Ovary (tissue), 9 donors: ENCODE data around the gene A4GALT. TPM values are rescaled to one million over a fixed set of nuclear protein-coding genes. Genes with fewer than 3 reads are reported as not detected.
A peak's percentile ranks its signal among the peaks of the same experiment; 100 is the strongest.

Source experiments
- DNase-seq, 5 donors: peaks; one replicate each; pipeline ENCODE4 v3.0.0-alpha.2; 2019 to 2020
- H3K27ac ChIP-seq, 2 donors: fragments of 200-600 bp; one replicate each; pipeline versions ENCODE4 v1.5.1 to v1.8.0; 2019 to 2022
- H3K27me3 ChIP-seq: fragments of 200-600 bp; one replicate; pipeline ENCODE4 v1.8.0; 2022
- H3K36me3 ChIP-seq: fragments of 200-600 bp; sonication (generic); one replicate; pipeline ENCODE4 v1.5.1; 2019
- H3K4me1 ChIP-seq: one replicate; pipeline ENCODE4 v1.8.1; 2013; ENCODE audit warnings: mild to moderate bottlenecking, moderate library complexity; ENCODE audit not compliant: insufficient read depth
- H3K4me3 ChIP-seq: fragments of 200-600 bp; sonication (generic); one replicate; pipeline ENCODE4 v1.5.1; 2017
- H3K9me3 ChIP-seq, 2 donors: fragments of 200-600 bp in 1 of 2; sonication (generic) in 1 of 2; one replicate each; pipeline versions ENCODE4 v1.5.1 to v1.8.1; 2013 to 2019; ENCODE audit warnings: mild to moderate bottlenecking in 1 of 2, moderate library complexity in 1 of 2
- EP300 ChIP-seq: sonication (generic); formaldehyde crosslinking; IDR thresholded peaks from one replicate; pipeline ENCODE4 v1.6.1; 2017; ENCODE audit warnings: antibody characterized with exemption
- POLR2A ChIP-seq: fragments of 450-650 bp; IDR thresholded peaks from one replicate; pipeline ENCODE4 v1.6.1; 2017; ENCODE audit warnings: antibody characterized with exemption, mild to moderate bottlenecking, moderate library complexity
- WGBS, 3 donors: extraction: QIAGEN DNeasy Blood & Tissue Kit in 1 of 3; methylation state at CpG; one replicate each; pipeline versions ENCODE4 v1.1.5 to v1.1.7; 2013 to 2017; 5-methylcytosine and 5-hydroxymethylcytosine counted together
- intact Hi-C, 4 donors: fragments of 100-400 bp; cut with DNase I; formaldehyde crosslinking; loops; one replicate each; pipeline versions ENCODE4 v1.11.0 to v1.15.1; 2022 to 2023
- polyA plus RNA-seq, 2 donors: library from polyadenylated mRNA; stranded (reverse); fragments of 200-250 nt in 1 of 2; fragments of 350-450 nt in 1 of 2; fragmentation: Illumina TruSeq in 1 of 2; extraction: RNeasy Lipid Tissue Mini Kit (QIAGEN cat#74804) in 1 of 2; gene quantifications; one replicate each; pipeline ENCODE4 v1.2.3, GENCODE V29; 2013 to 2014
- total RNA-seq, 7 donors: library from RNA; depleted of rRNA in 2 of 7; stranded (reverse); fragments of >200 nt in 2 of 7; fragmentation: NEBNext Ultra II Directional in 3 of 7; extraction: Animal tissue kit (Norgen Biotek cat#: 25700) in 3 of 7; gene quantifications; one replicate each; pipeline versions ENCODE4 v1.1.0 to v1.2.4, GENCODE V29; 2016 to 2023
- TF ChIP-seq, protein P1 (sequence below), 3 donors: fragments of 450-650 bp in 2 of 3; fragments of 200-600 bp in 1 of 3; IDR thresholded peaks; one replicate each; pipeline versions ENCODE4 v1.5.1 to v1.8.0; 2016 to 2022; ENCODE audit warnings: antibody characterized with exemption in 3 of 3, mild to moderate bottlenecking in 1 of 3
- donor health status: DM: no; HTN: no; CAD: no; lungs with moderate emphysema.
- donor health status: DM: no; HTN: no; CAD: no.
- donor health status: Bipolar disorder and iron deficiency.
- donor health status: DM: yes; HTN: yes; CAD: no.
- donor health status: DM: no; HTN: no; CAD: no.
- donor health status: DM: yes; HTN: yes; CAD: no.

A4GALT gene
- total and polyA plus RNA-seq, 9 donors: 2.0 to 19.6 (median 11.7) TPM

- Histone ChIP-seq H3K4me3 (peak overlapping the region; percentile 93), H3K27ac (peak overlapping the region; percentile 35 to 93), H3K36me3 (no peaks in the 10 kb centered on the region), H3K27me3 (no peaks in the 10 kb centered on the region), H3K9me3 (no peaks in the 10 kb centered on the region), H3K4me1 (peaks cover 43% of the 10 kb centered on the region)
- 58 to 65% (median 59%) methylated on average over 2 to 4 of the region's 4 CpGs for WGBS, 3 donors
- intact Hi-C loops: no loop called here
- TF ChIP-seq POLR2A: no peak
- TF ChIP-seq, protein P1, sequence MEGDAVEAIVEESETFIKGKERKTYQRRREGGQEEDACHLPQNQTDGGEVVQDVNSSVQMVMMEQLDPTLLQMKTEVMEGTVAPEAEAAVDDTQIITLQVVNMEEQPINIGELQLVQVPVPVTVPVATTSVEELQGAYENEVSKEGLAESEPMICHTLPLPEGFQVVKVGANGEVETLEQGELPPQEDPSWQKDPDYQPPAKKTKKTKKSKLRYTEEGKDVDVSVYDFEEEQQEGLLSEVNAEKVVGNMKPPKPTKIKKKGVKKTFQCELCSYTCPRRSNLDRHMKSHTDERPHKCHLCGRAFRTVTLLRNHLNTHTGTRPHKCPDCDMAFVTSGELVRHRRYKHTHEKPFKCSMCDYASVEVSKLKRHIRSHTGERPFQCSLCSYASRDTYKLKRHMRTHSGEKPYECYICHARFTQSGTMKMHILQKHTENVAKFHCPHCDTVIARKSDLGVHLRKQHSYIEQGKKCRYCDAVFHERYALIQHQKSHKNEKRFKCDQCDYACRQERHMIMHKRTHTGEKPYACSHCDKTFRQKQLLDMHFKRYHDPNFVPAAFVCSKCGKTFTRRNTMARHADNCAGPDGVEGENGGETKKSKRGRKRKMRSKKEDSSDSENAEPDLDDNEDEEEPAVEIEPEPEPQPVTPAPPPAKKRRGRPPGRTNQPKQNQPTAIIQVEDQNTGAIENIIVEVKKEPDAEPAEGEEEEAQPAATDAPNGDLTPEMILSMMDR (IDR thresholded peaks at IDR 0.05): no peak
- no peak for TF ChIP-seq EP300
- no peak for DNase-seq
Measured at GRCh38 chr22:42648017-42648367, 72.7 kb downstream of the A4GALT start.

GRCh38 chr22:42646569-42647525 lies 73.8 kb downstream of the A4GALT start:
- Histone ChIP-seq H3K27me3 (no peaks in the 10 kb centered on the region), H3K9me3 (no peaks in the 10 kb centered on the region), H3K36me3 (no peaks in the 10 kb centered on the region), H3K27ac (peak overlapping the region; percentile 88 to 93), H3K4me3 (peak overlapping the region; percentile 26), H3K4me1 (peaks cover 46% of the 10 kb centered on the region)
- intact Hi-C loops: no loop called here
- DNase-seq: peak; percentile 48 to 76 (median 65)
- no peak for TF ChIP-seq POLR2A
- no peak for TF ChIP-seq EP300
- TF ChIP-seq, protein P1 (IDR thresholded peaks at IDR 0.05): no peak
- 24 to 34% (median 27%) methylated on average over 16 of the region's 16 CpGs for WGBS, 3 donors

- H3K4me3 ChIP-seq: peak overlapping the region; percentile 26
- WGBS, 3 donors: 52 to 64% (median 56%) methylated on average over 13 of the region's 13 CpGs
- peaks cover 50% of the 10 kb centered on the region for H3K4me1 ChIP-seq
- intact Hi-C loops: no loop called here
- no peaks in the 10 kb centered on the region for H3K27me3 ChIP-seq
- H3K9me3 ChIP-seq: no peaks in the 10 kb centered on the region
- DNase-seq: peak in 2 of 5 donors; percentile 50 to 59
- H3K27ac ChIP-seq: peak overlapping the region; percentile 88 to 93
- no peaks in the 10 kb centered on the region for H3K36me3 ChIP-seq
- TF ChIP-seq, protein P1 (IDR thresholded peaks at IDR 0.05): no peak
- TF ChIP-seq EP300 (no peak), POLR2A (no peak)
Measured at GRCh38 chr22:42645938-42646568, 74.6 kb downstream of the A4GALT start.

- 36 to 43% (median 39%) methylated on average over 16 to 19 of the region's 19 CpGs for WGBS, 3 donors
- no peaks in the 10 kb centered on the region for H3K27me3 ChIP-seq
- no peaks in the 10 kb centered on the region for H3K36me3 ChIP-seq
- peak in 3 of 5 donors; percentile 43 to 66 (median 56) for DNase-seq
- H3K9me3 ChIP-seq: no peaks in the 10 kb centered on the region
- H3K4me3 ChIP-seq: peak overlapping the region; percentile 26
- TF ChIP-seq, protein P1 (IDR thresholded peaks at IDR 0.05): no peak
- TF ChIP-seq POLR2A: no peak
- no peak for TF ChIP-seq EP300
- peak overlapping the region; percentile 88 to 93 for H3K27ac ChIP-seq
- intact Hi-C loops: no loop called here
- H3K4me1 ChIP-seq: peaks cover 50% of the 10 kb centered on the region
Measured at GRCh38 chr22:42645341-42645937, 75.2 kb downstream of the A4GALT start.
